DOHH2 (cell line): ENCODE results near the gene PPFIA1.

Experiments used
- CTCF ChIP-seq: fragments of 200-600 bp; sonication (generic); IDR thresholded peaks from one replicate; pipeline ENCODE4 v1.5.1; 2014; ENCODE audit warnings: antibody characterized with exemption, mild to moderate bottlenecking, low read depth, low read length; ENCODE audit not compliant: poor library complexity, severe bottlenecking
- EZH2phosphoT487 ChIP-seq: fragments of 200-600 bp; sonication (generic); IDR thresholded peaks from 2 replicates; pipeline ENCODE4 v1.6.1; 2017; ENCODE audit warnings: borderline replicate concordance, mild to moderate bottlenecking, antibody characterized with exemption, low read length, moderate library complexity, mixed read lengths

GRCh38 chr11:70424765-70425344 lies 154.4 kb downstream of the PPFIA1 start:
- TF ChIP-seq CTCF (no peak), EZH2phosphoT487 (no peak)
